ENCODE data around the gene SHISA5.

Gene SHISA5

GRCh38 chr3:48459773-48460516 is 44.0 kb downstream of the SHISA5 start:
- DNase-seq (ENCODE audit: low read depth in 2 of 2): no peak

- no peak for DNase-seq (ENCODE audit: low read depth in 2 of 2)
Observed at GRCh38 chr3:48459331-48459730, 44.6 kb downstream of the SHISA5 start.

- DNase-seq (ENCODE audit: low read depth in 2 of 2): no peak
Observed at GRCh38 chr3:48456456-48456855, 47.5 kb downstream of the SHISA5 start.

- DNase-seq (ENCODE audit: low read depth in 2 of 2): no peak
Observed at GRCh38 chr3:48451270-48451669, 52.7 kb downstream of the SHISA5 start.

GRCh38 chr3:48446425-48447193 is 57.4 kb downstream of the SHISA5 start, which contains the start of gene ATRIP:
ATRIP (plus strand) TSS chr3:48446737; CDS start chr3:48446846, 109 bp downstream.
- DNase-seq (ENCODE audit: low read depth in 2 of 2): peak; percentile 72 to 79

GRCh38 chr3:48446043-48446424 is 57.9 kb downstream of the SHISA5 start:
- no peak for DNase-seq (ENCODE audit: low read depth in 2 of 2)

GRCh38 chr3:48445277-48445882 is 58.6 kb downstream of the SHISA5 start:
- DNase-seq (ENCODE audit: low read depth in 2 of 2): no peak

- DNase-seq (ENCODE audit: low read depth in 2 of 2): no peak
Observed at GRCh38 chr3:48441940-48442339, 62.0 kb downstream of the SHISA5 start.

GRCh38 chr3:48440590-48440958 is 63.4 kb downstream of the SHISA5 start:
- no peak for DNase-seq (ENCODE audit: low read depth in 2 of 2)

GRCh38 chr3:48439820-48440589 is 64.0 kb downstream of the SHISA5 start, which contains the start of the genes CCDC51 and TMA7:
CCDC51 (minus strand) TSS chr3:48440119; CDS start chr3:48435128, 4,991 bp downstream.
TMA7 (plus strand) TSS chr3:48440257; CDS start chr3:48440297, 40 bp downstream.
- DNase-seq (ENCODE audit: low read depth in 2 of 2): peak; percentile 93 to 95

GRCh38 chr3:48437812-48438211 is 66.2 kb downstream of the SHISA5 start:
- DNase-seq (ENCODE audit: low read depth in 2 of 2): no peak

GRCh38 chr3:48436855-48437254 is 67.1 kb downstream of the SHISA5 start:
- DNase-seq (ENCODE audit: low read depth in 2 of 2): no peak

GRCh38 chr3:48436477-48436787 is 67.5 kb downstream of the SHISA5 start:
- no peak for DNase-seq (ENCODE audit: low read depth in 2 of 2)

- DNase-seq (ENCODE audit: low read depth in 2 of 2): peak; percentile 70 to 78
Observed at GRCh38 chr3:48435774-48436476, 68.0 kb downstream of the SHISA5 start.

- no peak for DNase-seq (ENCODE audit: low read depth in 2 of 2)
Observed at GRCh38 chr3:48435223-48435595, 68.8 kb downstream of the SHISA5 start.

- DNase-seq (ENCODE audit: low read depth in 2 of 2): no peak
Observed at GRCh38 chr3:48434591-48435222, 69.3 kb downstream of the SHISA5 start.

- no peak for DNase-seq (ENCODE audit: low read depth in 2 of 2)
Observed at GRCh38 chr3:48433472-48434118, 70.4 kb downstream of the SHISA5 start.

GRCh38 chr3:48432411-48433371 is 71.3 kb downstream of the SHISA5 start:
- DNase-seq (ENCODE audit: low read depth in 2 of 2): no peak

Measured in stimulated activated CD4-positive, alpha-beta T cell treated with anti-CD3 and anti-CD28 coated beads, Interleukin-1b, Interleukin-23, amount 100 ng/mL, for 4 hours (primary cell).